ENCODE measurements around the gene FBLN7.
"Not testable (repeated sequence)": the region's sequence is repeated elsewhere in the genome, so short reads cannot be mapped to it uniquely, and the experiment has no call there.

The FBLN7 gene

DNA sequence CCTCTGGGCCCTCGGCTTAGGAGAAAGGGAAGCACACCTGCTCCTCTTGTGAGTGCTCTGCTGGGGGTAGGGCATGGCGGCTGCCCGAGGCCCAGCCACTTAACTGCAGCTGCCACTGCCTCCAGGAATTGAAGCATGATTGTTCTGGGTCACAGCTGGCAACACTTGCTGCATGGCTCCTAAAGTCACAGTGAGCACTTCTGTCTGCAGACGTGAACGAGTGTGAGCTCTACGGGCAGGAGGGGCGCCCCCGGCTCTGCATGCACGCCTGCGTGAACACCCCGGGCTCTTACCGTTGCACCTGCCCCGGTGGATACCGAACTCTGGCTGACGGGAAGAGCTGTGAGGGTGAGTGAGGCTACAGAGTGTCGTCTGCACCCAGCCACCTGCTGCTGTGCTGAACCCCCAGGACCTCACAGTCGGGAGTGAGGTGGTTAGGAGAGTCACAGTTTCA, 44.4 kb downstream of the FBLN7 start:
- DNase-seq (ENCODE audit: low spot score), result no peak
- no peak for FAIRE-seq

DNA sequence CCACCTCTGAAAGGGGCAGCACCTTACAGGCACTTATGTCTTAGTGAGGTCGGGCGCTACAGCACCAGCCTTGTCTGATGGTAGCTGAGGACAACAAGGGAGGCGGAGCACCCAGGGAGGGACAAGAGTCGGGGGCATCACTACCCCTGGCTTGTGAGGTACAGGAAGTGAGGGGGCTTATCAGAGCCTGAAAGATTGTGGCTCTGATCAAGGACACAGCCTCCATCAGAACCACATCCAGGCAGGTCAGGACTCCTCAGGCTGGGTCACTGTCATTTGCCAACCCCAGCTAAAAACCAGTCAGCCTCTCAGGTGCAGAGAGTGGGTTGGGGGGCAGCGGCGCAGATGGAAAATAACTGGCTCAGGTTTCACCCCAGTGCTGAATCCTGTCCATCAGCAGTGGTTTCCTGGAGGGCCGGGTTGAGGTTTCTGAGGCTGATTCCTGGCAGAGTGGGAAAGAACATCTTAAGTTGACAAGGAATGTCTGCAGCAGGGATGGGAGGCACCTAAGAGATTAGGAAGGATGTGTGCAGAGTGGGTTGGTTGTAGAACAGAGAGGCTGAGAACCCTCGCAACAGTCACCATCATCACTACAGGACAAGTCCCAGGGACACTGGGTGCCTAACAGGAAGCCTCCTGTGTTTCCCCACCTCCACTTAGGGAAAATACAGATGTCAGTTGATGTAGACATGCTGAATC, 45.3 kb downstream of the FBLN7 start:
- DNase-seq (ENCODE audit: low spot score), result no peak

DNA sequence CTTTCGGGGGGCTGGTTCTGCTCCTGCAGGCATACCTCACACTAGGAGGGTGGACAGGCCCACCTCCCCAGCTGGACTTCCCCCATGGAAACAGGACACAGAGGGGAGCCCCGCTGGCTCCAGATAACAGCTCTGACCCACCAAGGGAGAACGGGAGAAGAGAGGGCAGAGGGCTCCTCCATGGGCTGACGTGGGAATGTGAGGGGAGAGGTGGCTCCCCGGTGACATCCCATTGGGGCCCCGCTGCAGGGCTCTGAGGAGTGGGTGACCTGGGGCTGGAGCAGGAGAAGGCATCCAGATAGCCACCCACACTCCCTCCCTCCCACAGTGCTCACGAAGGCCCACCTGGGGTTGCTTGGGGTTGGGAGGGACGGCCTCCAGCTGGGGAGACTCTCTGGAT, 45.9 kb downstream of the FBLN7 start:
- FAIRE-seq (no peak), DNase-seq (ENCODE audit: low spot score) (no peak)

More for the DNA sequence above, 45.3 kb downstream of the FBLN7 start:
- FAIRE-seq, result no peak

DNA sequence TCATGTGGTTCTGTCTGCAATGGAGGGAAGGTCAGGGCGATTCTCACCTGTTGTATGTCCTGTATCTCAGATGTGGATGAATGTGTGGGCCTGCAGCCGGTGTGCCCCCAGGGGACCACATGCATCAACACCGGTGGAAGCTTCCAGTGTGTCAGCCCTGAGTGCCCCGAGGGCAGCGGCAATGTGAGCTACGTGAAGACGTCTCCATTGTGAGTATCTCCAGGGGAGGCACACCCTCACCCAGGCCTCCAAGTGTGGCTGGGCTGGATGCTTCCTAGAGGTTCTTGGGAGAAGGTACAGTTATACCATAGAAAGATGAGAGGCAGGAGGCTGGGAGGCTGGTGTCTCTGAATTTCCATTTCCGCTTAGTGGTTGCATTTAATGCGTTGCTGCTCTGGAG, 46.9 kb downstream of the FBLN7 start:
- FAIRE-seq (no peak), DNase-seq (ENCODE audit: low spot score) (no peak)

DNA sequence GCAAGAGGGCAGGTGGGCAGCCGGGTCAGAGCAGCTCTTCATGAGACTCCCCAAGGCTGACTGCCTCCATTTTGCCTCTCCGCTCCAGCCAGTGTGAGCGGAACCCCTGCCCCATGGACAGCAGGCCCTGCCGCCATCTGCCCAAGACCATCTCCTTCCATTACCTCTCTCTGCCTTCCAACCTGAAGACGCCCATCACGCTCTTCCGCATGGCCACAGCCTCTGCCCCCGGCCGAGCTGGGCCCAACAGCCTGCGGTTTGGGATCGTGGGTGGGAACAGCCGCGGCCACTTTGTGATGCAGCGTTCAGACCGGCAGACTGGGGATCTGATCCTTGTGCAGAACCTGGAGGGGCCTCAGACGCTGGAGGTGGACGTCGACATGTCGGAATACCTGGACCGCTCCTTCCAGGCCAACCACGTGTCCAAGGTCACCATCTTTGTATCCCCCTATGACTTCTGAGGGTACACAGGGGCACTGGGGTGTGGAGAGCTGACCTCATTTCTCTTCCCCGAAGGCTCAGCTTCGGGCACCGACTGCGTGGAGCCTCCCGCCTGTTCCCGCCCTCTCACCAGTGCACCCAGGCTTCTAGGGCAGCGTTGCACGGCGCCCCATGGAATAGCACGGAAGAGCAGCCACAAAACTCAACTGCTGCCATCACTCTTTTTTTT, 49.0 kb downstream of the FBLN7 start:
- FAIRE-seq (no peak), DNase-seq (ENCODE audit: low spot score) (no peak)

DNA sequence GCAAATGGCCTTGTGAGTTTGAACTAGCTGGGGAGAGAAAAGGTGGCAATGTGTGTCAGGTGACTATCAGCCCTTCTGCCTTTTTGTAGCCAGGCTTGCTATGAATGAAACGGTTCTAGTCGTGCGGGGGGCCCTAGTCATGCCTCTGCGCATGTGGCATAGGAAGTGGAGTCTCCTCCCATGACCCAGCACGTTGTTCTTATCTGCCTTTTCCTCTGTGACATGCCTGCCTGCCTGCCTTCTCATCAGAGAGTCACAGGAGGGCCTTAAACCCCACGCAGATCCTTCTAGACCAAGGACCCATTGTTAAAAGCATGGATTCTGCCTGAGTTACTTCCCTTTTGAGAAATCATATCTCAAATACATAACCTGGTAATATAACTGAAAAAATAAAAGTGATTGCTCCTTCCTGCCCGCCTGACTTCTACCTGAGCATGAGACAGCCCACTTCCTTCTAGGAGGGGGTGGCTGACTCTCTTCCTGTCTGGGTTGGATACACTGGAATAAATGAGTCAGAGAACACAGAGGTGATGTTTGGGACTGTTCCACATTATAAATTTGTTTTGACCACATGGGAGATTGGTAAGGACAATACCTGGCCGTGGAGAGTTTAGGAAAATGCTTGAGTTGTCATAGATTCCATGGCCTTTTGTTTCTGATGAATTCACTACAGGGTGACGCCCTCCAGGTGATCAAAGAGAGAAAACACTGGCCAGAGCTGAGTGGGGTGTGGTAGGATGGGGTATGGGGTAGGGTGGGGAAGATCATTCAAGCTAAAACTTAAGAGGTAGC, 49.8 kb downstream of the FBLN7 start:
- no peak for FAIRE-seq

DNA sequence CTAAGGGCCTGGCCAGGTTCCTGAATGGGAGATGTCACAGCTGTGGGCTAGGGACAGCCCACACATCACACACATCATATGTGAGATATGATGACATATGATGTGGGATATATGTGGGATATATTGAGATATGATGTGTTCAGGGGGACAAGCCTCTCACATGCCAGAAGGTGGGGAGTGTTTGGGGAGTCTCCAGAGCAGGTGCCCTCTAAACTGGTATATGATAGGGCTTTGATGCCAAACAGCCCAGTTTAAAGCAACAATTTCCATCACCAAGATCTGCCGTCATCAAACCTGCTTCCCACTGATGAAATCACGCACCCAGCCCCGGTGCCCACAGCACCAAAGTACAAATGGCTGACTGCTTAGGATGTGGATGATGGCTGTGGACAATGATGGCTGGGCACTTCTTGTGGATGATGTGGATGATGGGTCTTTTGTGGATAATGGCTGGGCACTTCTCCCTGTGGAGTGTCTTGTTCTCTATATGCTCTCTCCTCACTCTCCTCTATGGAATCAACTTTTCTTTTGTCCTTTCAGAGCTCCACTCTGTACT, 50.9 kb downstream of the FBLN7 start:
- DNase-seq (ENCODE audit: low spot score) (no peak), FAIRE-seq (no peak)

More for the DNA sequence above, 49.8 kb downstream of the FBLN7 start:
- DNase-seq (ENCODE audit: low spot score), result peak; percentile 47

DNA sequence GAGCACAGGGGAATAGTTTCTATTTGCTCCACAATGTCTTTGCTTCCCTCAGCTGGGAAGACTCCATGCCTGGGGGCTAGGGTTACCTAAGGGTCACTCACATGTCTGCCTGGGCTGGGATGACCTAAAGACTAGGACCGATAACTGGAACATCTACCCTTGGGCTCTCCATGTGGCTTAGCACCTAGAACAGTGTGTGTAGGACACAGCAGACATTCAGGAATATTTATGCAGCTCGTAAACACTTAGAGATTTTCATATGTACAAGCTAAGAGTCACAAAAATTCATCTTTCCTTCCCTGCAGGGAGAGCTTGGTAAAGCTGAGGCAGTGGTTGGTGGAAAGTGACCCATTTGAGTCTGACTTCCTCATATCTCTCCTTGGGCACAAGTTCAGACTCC, 55.8 kb downstream of the FBLN7 start:
- no peak for DNase-seq (ENCODE audit: low spot score)
- no peak for FAIRE-seq

DNA sequence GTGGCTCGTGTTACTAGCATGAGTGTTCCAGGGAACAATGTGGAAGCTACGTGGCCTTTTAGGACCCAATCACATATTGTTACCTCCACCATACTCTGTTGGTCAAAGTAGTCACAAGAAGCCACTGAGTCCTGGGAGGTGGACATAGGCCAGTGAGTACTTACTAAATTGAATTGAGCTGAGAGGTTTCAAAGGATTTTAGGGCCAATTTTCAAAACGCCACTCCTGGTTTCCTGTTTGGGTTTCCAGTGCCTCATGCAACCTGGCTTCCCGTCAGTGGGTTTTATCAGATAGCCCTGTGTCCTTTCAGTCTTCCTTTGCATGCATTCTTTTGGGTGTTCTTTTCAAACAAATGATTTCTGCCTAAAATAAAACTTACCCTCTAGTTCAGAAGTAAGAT, 56.3 kb downstream of the FBLN7 start:
- no peak for DNase-seq (ENCODE audit: low spot score)
- FAIRE-seq, result no peak

DNA sequence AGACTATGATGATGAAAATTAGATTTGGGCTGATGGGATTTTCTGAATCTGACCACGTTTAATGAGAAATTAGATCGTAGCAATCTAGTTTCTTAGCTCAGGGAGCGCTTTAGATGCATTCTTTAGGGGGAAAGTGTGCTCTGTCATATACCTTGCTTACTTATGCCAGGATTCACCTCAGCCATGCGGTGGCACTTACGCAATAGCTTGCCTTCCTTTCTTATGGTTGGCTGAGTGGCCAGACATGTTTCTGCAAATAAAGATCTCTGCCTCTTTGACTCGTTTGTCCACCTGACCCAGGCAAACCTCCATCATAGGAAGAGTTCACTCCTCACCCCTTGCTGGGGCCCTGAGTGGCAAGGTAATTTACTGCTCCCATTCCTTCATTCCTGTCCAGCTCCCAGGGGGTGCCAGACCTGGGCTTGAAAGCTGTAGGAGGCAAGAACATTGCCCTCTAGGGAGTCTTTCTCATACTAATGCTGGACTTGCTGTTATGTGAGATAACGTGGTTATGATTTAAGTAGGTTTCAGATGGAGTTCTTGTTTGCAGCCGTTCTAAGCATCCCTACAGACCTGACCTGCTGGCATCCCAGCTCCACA, 57.1 kb downstream of the FBLN7 start:
- FAIRE-seq, result no peak

DNA sequence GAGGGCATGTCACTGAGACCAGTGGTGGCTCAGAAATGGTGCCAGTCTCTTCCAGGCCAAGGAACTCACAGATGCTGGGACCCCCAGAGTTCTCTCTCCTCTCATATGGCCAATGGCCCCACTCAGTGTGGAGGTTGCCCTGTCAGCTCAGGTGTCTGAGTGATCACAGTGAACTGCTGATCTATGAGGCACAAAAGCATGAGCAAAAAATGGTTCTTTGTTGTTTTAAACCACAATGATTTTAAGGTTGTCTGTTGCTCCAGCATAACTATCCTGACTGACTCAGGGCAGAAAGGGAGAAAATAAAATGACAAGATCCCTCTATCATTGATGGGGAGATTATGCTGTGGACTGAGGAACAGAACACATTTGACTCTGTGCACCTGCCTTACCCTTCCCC, 57.8 kb downstream of the FBLN7 start:
- no peak for FAIRE-seq

More for the DNA sequence above, 57.1 kb downstream of the FBLN7 start:
- no peak for DNase-seq (ENCODE audit: low spot score)

DNA sequence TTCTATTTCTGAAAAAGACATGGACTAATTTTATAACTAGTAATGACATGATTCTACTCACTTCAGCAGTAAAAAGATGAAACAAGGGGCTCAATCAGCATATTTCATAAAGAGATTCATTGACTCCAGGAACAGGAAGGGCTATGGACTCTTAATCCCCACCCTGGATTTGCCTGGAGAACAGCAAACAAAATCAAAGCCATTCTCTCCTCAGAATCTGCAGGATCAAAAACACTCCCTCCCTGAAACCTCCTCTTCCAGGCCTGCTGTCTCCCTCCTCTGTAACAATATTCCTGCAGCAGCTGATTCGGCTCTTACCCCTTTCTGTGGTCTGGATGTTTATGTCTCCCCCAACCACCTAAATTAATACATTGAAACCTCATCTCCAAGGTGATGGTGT, 59.7 kb downstream of the FBLN7 start:
- FAIRE-seq, result no peak
- no peak for DNase-seq (ENCODE audit: low spot score)

More for the DNA sequence above, 57.8 kb downstream of the FBLN7 start:
- no peak for DNase-seq (ENCODE audit: low spot score)

DNA sequence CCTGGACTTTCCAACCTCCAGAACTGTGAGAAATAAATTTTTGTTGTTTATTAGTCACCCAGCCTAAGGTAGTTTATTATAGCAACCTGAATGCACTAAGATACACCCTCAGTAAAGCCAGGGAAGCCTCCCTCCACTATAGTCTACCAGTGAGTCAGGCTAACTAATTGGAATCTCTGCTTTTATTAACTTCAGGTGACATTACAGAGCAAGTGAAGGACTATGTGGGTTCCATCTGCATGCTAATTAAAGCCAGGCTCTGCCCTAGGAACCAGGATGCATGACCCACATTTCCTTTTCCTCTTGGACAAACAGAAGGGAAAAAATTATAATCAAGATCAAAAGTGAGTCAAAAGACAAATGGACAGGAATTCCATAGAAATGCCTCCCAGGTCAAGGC, 60.6 kb downstream of the FBLN7 start:
- DNase-seq (ENCODE audit: low spot score), result no peak
- FAIRE-seq, result no peak

DNA sequence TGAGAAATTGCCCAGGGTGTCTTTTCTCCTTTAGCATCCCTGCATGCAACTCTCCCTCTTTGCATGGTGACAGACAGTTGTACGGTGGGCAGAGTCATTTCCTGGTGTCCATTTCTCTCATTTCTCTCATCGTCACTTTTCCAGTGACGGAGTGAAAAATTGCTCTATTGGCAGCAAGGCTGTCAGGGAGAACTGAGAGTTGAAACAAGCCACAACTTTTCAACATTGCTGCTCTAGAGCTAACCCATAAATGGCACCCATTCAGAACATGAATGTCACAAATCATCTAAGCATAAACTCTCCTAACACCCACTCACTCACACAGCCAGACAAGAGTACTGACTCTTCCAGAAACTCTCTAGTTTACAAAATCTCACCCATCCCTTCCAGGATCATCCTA, 61.0 kb downstream of the FBLN7 start:
- FAIRE-seq (no peak), DNase-seq (ENCODE audit: low spot score) (no peak)

DNA sequence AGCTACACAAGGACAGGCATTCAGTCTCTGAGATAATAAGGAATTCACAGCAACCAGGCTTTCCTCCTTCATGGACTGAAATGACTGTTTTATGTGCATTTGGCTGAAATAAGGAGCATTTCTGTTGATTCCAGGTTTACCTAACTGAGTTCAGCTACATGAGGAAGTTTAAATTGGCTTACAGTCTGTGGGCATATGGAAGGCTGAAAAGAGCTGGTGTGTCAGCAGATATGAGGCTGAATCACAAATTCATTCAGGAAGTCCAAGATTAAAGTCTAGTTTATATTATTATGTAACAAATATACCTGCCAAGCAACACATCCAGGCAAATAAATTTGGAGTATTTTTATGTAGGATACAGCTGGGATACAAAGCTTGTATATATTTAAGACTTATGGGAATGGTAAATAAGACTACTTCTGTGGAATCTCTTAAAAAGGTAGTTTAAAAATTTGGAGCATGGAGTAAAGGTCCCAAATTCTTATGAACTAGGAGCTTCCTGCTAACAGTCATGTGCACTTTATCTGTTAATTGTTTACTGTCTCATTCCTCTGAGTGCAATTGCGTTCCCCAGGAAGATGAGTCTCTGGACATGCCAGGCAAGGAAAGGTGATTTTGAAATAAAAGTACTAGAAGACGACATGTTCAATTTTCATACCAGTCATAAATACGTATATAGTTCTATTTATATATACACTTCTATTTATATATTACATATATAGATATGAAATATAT, 63.7 kb downstream of the FBLN7 start:
- no peak for FAIRE-seq

DNA sequence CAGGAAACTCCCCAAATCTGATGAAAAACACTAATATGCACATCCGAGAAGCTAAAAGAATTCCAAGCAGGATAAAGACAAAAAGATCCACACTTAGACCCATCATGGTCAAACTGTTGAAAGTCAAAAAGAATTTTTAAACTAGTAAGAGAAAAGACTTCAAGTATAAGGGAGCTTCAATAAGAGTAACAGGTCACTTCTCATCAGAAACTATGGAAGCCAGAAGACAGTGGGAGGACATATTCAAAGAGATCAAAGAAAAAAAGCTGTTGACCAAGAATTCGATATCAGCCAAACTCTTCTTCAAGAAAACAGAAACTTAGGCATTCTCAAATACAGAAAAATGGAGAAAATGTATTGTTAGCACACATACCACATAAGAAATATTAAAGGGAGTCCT, 66.2 kb downstream of the FBLN7 start:
- FAIRE-seq (no peak), DNase-seq (ENCODE audit: low spot score) (peak; percentile 41)

More for the DNA sequence above, 63.7 kb downstream of the FBLN7 start:
- DNase-seq (ENCODE audit: low spot score), result no peak

DNA sequence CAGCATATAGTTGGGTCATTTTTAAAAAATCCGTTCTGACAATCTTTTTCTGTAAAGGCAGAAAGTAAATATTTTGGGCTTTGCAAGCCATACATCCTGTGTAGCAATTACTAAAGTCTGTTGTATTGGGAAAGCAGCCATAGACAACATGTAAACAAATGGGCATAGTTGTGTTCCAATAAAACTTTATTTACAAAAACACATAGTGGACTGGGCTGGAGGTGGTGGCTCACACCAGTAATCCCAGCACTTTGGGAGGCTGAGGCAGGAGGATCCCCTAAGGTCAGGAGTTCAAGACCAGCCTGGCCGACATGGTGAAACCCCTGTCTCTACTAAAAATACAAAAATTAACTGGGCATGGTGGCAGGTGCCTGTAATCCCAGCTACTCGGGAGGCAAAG, 69.7 kb downstream of the FBLN7 start:
- not testable (repeated sequence) for DNase-seq (ENCODE audit: low spot score); FAIRE-seq

DNA sequence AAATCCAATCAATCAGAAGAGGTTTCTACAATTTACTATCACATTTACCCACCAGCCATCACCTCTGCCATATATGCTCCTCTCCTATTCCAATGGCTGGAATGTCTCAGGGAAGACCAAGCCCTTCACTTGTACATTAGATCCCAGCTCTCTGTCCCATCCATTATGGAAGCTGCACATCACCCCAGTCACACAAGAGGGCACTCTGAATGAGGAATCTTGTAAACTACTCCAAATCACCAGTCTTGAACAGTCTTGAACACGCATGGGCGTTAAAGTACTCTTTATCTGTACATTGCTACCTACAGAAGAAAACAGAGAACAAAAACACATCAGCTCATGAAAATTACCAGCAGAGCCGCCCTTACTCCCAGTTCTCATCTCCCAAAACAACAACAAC, 78.0 kb downstream of the FBLN7 start:
- FAIRE-seq (no peak), DNase-seq (ENCODE audit: low spot score) (no peak)

DNA sequence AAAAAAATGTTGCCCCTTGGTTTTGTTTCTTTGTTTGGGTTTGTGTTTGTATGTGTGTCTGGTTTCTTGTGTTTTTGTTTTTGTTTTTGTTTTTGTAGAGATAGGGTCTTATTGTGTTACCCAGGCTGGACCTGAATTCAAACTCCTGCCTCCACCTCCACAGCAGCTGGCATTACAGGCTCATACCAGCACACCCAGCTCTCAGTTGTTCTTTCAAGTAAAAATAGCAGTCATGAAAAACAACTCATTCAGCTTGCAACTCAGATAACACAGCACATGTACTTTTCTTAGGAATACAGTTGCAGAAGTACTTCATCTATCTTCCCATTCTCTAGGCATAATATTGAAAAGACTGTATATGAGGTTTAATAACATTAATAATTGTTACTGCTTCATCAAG, 79.7 kb downstream of the FBLN7 start:
- no peak for FAIRE-seq
- no peak for DNase-seq (ENCODE audit: low spot score)

DNA sequence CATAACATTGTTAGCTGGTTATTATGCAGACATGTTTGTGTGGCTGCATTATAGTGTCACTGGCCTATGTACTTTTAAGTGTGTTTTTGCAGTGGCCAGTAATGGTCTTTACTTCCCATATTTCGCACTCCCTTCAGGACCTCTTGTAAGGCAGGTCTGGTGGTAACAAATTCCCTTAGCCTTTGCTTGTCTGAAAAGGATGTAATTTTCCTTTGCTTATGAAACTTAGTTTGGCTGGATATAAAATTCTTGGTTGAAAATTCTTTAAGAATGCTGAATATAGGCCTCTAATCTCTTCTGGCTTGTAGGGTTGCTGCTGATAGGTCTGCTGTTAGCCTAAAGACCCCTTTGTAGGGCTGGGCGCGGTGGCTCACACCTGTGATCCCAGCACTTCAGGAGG, 82.0 kb downstream of the FBLN7 start:
- DNase-seq (ENCODE audit: low spot score) (no peak), FAIRE-seq (no peak)

DNA sequence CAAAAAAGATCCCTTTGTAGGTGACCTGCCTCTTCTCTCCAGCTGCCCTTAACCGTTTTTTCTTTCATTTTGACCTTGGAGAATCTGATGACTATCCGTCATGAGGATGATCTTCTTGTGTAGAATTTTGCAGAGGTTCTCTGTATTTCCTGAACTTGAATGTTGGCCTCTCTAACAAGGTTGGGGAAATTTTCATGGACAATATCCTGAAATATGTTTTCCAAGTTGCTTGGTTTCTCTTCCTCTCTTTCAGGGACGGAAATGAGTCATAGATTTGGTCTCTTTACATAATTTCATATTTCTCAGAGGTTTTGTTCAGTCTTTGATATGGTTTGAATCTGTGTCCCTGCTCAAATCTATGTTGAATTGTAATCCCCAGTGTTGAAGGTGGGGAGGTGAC, 82.6 kb downstream of the FBLN7 start:
- FAIRE-seq (no peak), DNase-seq (ENCODE audit: low spot score) (no peak)
